SH-SY5Y (cell line): ENCODE data around the gene LTB4R2.

Source experiments
- GATA2 ChIP-seq: IDR thresholded peaks from 2 replicates; pipeline ENCODE4 v1.6.1; 2011; ENCODE audit warnings: mild to moderate bottlenecking, low read depth, low read length
- GATA3 ChIP-seq: IDR thresholded peaks from 2 replicates; pipeline ENCODE4 v1.6.1; 2011; ENCODE audit warnings: low read depth, mild to moderate bottlenecking, low read length, moderate library complexity

DNA sequence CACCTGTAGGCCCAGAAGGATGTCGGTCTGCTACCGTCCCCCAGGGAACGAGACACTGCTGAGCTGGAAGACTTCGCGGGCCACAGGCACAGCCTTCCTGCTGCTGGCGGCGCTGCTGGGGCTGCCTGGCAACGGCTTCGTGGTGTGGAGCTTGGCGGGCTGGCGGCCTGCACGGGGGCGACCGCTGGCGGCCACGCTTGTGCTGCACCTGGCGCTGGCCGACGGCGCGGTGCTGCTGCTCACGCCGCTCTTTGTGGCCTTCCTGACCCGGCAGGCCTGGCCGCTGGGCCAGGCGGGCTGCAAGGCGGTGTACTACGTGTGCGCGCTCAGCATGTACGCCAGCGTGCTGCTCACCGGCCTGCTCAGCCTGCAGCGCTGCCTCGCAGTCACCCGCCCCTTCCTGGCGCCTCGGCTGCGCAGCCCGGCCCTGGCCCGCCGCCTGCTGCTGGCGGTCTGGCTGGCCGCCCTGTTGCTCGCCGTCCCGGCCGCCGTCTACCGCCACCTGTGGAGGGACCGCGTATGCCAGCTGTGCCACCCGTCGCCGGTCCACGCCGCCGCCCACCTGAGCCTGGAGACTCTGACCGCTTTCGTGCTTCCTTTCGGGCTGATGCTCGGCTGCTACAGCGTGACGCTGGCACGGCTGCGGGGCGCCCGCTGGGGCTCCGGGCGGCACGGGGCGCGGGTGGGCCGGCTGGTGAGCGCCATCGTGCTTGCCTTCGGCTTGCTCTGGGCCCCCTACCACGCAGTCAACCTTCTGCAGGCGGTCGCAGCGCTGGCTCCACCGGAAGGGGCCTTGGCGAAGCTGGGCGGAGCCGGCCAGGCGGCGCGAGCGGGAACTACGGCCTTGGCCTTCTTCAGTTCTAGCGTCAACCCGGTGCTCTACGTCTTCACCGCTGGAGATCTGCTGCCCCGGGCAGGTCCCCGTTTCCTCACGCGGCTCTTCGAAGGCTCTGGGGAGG is 985 bp downstream of the LTB4R2 start, which contains the start of gene LTB4R:
- no peak for TF ChIP-seq GATA3
- TF ChIP-seq GATA2 = no peak
